ENCODE data around the gene SIRPA.

SIRPA gene

DNA sequence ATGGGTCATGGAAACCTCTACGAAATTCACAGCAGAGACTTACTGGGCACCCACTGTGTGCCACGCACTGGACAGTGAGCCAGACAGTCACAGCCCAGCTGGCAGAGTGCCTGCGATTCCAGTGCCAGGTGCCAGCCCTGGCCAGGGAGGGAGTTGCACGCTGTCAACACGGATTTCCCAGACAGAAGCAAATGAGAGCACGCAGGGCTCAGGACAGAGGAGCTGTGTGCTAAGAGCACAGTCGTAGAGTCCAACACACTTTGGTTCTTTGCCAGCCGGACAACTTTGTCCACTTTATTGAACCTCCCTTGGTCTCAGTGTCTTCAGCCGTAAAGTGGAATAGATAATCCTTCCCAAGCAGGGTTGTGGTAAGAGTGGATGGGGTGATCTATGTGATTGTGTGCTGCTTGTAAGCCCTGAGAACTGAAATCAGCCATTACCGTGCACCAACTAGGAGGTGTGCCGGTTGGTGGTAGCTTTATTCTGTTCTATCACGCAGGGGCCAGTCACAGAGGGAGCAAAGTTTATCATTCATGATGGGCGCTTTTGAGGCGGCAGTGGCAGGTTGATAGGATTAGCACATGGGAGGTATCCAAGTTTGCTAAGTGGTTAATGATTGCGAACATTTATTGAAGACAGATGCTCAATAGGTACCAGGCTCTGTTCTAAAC lies 40.6 kb downstream of the SIRPA start:
- DNase-seq: peak; percentile 56

- no peak for DNase-seq
Observed at GRCh38 chr20:1937316-1937976, 42.2 kb downstream of the SIRPA start.

DNA sequence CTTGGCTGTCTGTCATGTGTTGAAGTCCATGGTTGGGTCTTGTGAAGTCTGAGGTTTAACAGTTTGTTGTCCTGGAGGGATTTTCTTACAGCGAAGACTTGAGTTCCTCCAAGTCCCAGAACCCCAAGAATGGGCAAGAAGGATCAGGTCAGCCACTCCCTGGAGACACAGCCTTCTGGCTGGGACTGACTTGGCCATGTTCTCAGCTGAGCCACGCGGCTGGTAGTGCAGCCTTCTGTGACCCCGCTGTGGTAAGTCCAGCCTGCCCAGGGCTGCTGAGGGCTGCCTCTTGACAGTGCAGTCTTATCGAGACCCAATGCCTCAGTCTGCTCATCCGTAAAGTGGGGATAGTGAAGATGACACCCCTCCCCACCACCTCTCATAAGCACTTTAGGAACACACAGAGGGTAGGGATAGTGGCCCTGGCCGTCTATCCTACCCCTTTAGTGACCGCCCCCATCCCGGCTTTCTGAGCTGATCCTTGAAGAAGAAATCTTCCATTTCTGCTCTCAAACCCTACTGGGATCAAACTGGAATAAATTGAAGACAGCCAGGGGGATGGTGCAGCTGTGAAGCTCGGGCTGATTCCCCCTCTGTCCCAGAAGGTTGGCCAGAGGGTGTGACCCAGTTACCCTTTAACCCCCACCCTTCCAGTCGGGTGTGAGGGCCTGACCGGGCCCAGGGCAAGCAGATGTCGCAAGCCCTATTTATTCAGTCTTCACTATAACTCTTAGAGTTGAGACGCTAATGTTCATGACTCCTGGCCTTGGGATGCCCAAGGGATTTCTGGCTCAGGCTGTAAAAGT lies 43.5 kb downstream of the SIRPA start:
- DNase-seq: no peak

GRCh38 chr20:1939270-1939595 lies 44.0 kb downstream of the SIRPA start:
- no peak for DNase-seq

GRCh38 chr20:1940581-1940980 lies 45.4 kb downstream of the SIRPA start:
- no peak for DNase-seq

DNA sequence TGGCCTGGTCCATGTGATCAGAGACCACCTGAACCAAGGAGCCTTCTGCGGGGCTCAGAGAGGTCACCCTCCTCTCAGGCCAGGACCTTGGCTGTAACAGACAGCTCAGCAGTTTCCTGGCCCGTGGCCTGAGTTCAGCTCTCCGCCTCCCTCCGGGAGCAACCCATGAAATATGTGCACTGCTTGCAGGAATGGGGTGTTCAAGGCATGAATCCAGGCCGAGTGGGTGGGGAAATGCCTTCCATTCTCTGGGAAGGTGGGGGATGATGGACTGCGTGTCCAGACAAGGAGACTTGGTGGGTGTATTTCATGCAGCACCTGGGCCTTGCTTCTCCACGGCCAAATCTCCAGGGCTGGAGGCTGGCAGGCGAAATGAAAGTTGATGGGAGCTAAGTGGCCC lies 46.0 kb downstream of the SIRPA start:
- DNase-seq: no peak

GRCh38 chr20:1942061-1942460 lies 46.9 kb downstream of the SIRPA start:
- DNase-seq: no peak

DNA sequence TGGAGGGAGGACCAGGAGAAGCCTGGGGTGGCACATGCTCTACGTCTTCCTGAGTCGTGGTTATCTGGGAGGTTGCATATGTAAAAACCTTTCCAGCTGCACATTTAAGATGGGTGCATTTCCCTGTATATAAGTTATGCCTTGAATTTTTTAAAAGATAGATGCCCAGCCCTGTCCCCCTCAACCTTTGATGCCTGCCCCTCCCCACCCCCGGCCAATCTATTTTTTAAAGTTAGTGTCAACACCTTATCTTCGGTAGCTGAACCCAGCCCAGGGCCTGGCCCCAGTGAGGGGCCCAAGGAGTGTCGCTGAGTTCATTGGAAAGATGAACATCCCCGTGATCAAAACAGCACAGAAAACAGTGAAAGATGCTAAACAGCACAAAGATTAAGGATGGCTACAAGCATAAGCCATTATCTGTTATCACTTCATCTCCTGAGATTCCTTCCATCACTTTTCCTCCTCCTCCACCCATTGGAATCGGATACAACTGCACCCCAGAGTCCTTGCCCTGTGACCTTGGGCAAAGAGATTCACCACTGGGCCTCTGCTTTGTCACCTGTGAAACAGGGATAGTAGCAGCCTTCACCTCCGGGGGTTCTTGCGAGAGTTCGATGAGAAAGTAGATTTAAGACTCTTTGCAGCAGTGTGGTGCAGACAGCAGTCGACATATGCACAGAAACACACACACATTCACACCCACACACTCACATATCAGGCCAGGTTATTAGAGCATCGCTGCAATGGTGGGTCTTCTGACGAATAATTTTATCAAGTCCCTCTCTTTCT lies 47.5 kb downstream of the SIRPA start:
- DNase-seq: no peak

DNA sequence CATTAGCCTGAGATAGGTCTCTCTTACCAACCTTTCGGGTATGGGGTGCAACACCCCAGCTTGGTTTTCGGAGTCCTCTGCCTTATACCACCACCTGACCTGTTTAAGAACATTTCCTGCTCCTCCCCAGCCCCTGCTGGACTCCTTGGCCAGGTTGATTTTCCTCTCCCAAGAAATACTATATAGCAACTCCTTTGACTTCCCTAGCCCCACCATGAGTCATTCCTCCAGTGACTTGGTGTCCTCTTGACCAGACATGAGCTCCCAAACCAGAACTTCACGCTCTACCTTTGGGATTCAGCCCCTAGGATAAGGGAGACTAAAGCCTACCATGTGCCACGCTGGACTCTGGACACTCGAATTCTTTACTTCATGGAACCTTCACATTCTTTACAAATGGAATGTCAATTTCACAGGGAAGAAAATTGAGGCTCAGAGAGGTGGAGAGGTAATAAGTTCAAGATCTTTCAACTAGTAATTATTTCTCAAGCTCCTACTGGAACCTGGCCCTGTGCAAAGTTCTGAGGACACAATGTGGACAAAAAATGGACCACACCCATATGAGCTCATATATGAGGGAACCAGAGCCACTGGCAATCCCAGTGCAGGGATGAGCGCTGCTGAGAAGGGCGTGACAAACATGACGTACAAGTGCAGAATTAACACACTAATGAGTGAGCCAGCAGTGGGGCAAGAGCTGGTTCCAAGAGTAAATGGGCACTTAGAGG lies 48.2 kb downstream of the SIRPA start:
- DNase-seq: no peak

- no peak for DNase-seq
Observed at GRCh38 chr20:1944345-1945091, 49.3 kb downstream of the SIRPA start.

DNA sequence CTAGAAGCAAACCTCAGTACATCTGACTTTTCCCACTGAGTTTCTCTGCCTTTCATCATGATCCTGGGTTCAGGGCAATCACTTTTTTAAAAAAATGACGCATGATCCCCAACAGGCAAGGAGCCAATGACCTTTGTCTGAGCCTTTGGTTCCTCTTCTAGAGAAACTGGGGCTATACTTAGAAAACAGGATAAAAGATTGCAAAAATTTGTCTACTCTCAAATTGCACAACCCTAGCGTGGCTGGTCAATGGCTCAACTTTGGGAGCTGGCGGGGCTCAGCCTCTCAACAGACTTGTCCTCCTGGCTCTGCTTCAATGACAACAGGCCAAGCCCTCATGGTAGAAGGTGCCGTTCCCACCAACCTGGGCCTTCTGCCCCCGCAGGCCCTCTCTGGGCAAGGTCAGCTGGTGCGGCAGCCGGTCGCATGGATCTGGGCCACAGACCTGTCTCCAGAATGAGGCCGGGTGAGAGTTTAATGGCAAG lies 50.0 kb downstream of the SIRPA start:
- peak; percentile 58 for DNase-seq

DNA sequence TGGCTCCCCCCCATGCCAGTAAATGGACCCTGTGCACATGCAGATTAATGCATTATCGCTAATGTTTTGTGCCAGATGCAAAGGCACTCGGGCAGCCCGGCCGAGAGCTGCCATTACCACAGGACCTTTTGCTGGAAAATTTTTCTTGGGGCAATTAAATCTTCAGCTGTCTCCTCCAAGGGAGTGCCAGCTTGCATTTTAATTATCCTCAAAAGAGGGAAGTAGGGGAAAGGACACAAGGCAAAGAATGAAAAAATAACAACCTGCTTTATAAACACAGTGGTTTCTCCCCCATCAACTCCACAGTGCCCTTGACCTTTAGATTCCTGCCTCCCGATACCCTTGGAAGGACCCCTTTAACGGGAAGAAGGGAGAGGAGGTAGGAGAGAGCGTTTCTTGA lies 50.5 kb downstream of the SIRPA start:
- DNase-seq: no peak

DNA sequence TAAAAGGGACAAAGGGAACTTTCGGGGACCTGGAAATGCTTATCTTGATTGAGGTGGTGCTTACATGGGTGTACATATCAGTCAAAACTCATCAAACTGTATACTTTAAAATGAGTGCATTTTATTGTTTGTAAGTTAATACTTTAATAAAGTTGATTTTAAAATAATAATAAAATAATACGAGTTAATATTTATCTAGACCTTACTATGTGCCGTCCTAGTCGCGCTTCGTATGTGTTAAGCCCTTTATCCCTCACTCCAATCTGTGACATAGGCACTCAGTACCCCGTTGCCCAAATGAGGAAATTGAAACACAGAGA lies 51.2 kb downstream of the SIRPA start:
- no peak for DNase-seq

- DNase-seq: peak; percentile 76
Observed at GRCh38 chr20:1946762-1947534, 51.7 kb downstream of the SIRPA start.

DNA sequence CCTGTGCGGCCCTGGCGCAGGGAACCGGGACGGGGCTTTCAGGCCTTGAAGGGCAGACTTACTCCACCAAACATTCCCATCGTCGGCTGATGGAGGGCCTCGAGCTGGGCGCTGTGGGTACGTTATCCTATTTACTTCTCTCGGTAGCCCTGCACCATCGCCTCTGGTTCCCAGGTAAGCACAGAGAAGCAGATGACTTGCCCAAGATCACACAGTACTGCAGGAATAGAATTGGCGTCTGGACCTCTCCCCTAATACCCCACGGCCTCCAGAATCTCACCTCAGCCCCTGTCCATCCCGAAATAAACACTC lies 52.3 kb downstream of the SIRPA start:
- peak; percentile 16 for DNase-seq

DNA sequence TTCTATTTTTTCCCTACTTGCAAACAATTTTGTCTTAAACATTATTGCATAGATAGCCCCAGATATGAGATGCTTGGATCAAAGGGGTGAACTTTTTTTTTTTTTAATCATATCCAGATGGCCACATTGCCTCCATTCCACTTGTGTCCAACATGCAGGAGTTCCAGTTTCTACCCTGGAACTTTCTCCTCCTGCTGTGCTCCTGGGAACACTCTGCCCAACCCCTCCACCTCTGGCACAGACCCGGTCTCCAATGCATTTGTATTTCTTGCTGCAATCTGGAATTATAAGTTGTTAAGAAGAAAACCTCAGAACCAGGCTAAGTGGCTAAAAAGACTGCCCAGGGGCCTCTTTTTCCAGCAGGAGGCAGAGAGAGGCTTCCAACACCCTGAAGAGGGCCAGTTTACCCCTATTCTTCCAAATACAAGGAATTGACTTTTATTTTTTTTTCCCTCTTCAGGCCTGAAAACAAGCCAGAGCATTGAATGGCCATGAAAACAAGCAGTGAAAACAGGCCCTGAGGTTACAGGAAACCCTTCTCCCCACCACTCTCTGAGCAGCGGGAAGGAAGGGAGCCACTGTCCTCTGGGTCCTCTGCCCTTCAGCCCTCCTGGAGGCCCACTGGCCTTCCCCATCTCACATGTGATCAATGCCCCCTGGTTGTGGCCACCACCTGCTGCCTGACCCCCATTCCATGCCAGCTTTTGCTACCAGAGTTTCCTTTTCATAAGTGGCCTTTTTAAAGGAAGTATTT lies 54.3 kb downstream of the SIRPA start:
- peak; percentile 27 for DNase-seq

DNA sequence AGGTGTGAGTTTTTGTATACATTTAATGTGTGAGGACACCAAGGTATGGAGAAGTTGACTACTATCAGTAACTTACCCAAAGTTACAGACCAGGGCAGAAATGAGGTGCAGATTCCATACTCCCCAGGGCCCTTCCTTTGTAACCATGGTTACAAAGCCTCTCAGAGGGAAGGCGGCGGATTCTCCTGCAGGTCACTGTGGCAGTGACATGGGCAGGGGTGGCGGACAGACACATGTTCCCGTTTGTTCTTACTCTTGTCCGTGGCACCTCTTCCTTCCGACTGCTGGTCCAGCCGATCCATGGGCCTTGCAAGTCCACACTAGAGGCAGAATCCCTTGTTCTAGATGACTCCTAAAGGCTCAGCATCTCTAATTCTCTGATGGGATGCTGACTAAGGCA lies 55.6 kb downstream of the SIRPA start:
- DNase-seq: no peak

- no peak for DNase-seq
Observed at GRCh38 chr20:1951436-1952115, 56.4 kb downstream of the SIRPA start.

- DNase-seq: no peak
Observed at GRCh38 chr20:1952737-1953530, 57.7 kb downstream of the SIRPA start.

Measured in femur (tissue), 1 donor.